Keratinocyte (primary cell): ENCODE results near the gene OR2AJ1.

Experiments used
- EZH2 ChIP-seq: IDR thresholded peaks from one replicate; pipeline ENCODE4 v1.6.1; 2012; ENCODE audit warnings: inconsistent platforms, mild to moderate bottlenecking, low read length, moderate library complexity
- TF ChIP-seq, protein P1 (sequence below), 3 experiments: IDR thresholded peaks in 1 of 3; conservative IDR thresholded peaks in 1 of 3; optimal IDR thresholded peaks in 1 of 3; 2 replicates in 2 of 3; 3 replicates in 1 of 3; pipeline versions ENCODE3 to v1.5.1; 2011; ENCODE audit warnings: low read length in 3 of 3, mild to moderate bottlenecking in 3 of 3, moderate library complexity in 2 of 3, control low read depth in 1 of 3, inconsistent platforms in 1 of 3; ENCODE audit not compliant: insufficient read depth in 2 of 3; ENCODE audit errors: extremely low read depth in 1 of 3

GRCh38 chr1:247923941-247924340 lies 748 bp upstream of the OR2AJ1 start:
- TF ChIP-seq, protein P1, sequence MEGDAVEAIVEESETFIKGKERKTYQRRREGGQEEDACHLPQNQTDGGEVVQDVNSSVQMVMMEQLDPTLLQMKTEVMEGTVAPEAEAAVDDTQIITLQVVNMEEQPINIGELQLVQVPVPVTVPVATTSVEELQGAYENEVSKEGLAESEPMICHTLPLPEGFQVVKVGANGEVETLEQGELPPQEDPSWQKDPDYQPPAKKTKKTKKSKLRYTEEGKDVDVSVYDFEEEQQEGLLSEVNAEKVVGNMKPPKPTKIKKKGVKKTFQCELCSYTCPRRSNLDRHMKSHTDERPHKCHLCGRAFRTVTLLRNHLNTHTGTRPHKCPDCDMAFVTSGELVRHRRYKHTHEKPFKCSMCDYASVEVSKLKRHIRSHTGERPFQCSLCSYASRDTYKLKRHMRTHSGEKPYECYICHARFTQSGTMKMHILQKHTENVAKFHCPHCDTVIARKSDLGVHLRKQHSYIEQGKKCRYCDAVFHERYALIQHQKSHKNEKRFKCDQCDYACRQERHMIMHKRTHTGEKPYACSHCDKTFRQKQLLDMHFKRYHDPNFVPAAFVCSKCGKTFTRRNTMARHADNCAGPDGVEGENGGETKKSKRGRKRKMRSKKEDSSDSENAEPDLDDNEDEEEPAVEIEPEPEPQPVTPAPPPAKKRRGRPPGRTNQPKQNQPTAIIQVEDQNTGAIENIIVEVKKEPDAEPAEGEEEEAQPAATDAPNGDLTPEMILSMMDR (optimal IDR thresholded peaks at IDR 0.05 in 1 of 3, IDR thresholded peaks at IDR 0.05 in 1 of 3, conservative IDR thresholded peaks at IDR 0.05 in 1 of 3; ENCODE audit: extremely low read depth in 1 of 3, insufficient read depth in 2 of 3, low read length in 3 of 3) = no peak
- TF ChIP-seq EZH2 = no peak
